Pons (tissue), 1 donor: ENCODE results near the gene LBX1.

Experiments
- DNase-seq: peaks from one replicate; pipeline ENCODE4 v3.0.0-alpha.2; 2016; ENCODE audit warnings: low spot score

The LBX1 gene, protein sequence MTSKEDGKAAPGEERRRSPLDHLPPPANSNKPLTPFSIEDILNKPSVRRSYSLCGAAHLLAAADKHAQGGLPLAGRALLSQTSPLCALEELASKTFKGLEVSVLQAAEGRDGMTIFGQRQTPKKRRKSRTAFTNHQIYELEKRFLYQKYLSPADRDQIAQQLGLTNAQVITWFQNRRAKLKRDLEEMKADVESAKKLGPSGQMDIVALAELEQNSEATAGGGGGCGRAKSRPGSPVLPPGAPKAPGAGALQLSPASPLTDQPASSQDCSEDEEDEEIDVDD

GRCh38 chr10:101229266-101230182 lies at the start of gene LBX1:
Gene LBX1 (minus strand): TSS chr10:101229463. CDS start chr10:101228815, 648 bp downstream.
- DNase-seq: no peak

DNA sequence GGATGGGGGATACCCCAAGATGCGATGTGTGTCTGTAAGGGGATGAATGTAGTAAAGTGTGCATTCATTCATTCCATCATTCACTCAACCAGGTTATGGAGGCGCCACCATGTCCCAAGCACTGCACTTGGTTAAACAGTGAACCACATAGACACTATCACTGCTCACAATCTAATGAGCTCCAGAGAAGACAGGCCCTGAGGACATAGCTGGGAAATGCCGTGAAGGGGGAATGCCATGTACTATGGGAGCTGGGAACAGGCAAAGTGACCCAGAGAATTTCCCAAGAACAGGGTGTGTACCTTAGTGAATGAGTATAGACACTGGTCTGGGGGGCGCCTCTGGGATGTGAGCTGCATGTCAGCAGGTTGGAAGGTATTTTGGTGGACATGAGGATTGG lies 44.5 kb upstream of the LBX1 start:
- no peak for DNase-seq

GRCh38 chr10:101273330-101273729 lies 44.1 kb upstream of the LBX1 start:
- DNase-seq: no peak

DNA sequence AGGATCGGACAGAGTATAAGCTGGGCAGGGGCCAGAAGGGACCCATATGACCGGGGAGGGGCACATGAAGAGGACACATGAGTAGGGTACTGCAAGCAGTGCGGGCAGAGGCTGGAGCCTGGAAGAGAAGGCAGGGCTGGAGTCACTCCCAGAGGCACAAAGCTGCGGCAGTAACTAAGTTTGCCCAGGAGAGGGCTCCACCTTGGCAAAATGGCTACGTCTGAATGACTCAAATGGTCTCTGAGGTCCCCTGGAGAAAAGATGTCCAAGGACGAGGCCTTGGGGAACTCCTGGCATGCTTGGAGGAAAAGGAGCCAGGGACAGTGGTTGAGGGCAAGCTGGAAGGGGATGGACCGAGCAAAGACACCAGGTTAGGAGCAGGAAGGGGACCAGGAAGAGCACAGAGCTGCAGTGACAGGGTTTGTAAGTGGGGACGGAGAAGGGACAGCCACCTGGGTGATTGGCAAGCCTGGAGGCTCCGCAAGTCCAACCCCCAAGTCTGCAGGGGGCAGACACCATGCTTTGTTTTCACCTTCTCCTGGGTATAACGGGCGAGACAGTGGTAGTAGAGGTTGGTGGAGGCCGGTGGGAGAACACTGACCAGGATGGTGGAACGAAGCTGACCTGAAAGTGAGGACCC lies 43.1 kb upstream of the LBX1 start:
- peak; percentile 65 for DNase-seq

- no peak for DNase-seq
Observed at GRCh38 chr10:101270763-101271162, 41.5 kb upstream of the LBX1 start.

- no peak for DNase-seq
Observed at GRCh38 chr10:101267776-101268175, 38.5 kb upstream of the LBX1 start.

GRCh38 chr10:101267290-101267680 lies 38.0 kb upstream of the LBX1 start:
- DNase-seq: no peak

DNA sequence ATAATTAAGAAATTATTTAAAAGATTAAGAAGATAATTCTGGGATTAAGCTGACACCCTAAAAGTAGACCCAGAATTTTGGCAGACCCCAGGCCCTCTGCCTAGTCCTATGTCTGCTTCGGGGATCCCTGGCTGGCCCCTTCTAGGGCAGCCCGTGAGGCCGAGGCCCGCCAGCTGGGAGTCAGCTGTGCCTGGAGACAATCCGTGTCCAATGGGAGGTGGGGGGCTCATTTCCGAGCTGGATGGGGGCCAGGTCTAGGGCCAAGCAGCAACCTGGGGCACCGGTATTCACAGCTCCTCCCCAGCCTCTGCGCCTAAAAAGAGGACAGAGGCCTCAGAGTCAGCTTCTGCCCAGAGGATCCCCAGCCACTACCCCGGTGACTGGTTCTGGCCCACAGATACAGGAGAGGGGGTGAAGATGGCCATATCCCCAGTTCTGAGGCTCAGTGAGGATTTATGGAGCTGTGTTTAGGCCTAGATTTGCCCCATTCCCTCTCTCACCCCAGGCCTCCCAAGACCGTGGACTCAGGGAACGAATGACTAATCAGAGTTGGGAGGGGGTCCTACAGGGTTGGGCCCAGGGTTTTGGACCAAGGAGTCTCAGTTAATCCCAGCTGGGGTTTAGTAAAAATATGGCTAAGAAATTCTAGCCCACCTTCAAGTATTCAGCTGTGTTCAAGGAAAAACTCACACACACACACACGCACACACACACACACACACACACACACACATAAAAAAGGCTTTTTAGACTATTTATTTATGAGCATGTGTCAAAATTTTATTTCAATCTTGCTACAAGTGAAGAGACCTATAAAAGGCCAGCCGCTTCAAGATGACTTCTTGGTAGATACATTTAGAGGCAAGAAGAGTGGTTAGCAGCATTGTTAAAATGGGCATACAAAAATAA lies 37.4 kb upstream of the LBX1 start:
- no peak for DNase-seq

DNA sequence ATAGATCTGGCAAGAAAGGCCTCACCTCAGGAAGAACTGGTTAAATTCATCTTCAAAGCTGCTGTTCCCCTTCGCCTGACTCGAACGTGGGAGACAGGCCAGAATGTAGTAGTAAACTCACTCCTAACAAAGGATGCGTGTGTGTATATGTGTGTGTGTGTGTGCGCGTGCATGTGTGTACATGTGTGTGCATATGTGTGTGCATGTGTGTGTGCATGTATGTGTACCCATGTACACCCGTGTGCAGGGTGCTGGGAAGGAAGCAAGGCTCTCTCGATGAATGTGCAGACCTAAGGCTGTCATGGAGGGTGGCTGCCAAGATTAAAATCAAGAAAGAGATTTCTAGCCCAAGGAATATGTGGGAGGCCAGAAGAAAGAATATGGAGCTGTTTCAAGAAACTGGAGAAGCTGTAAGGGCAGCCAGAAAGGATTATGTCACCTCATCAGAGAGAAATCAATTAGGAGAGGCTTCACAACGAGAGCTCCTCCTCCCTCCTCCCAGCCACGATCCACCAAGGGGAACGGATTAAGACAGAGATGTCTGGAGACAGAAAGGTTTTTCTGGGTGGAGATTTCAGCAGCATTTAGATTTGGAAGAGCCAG lies 34.0 kb upstream of the LBX1 start:
- DNase-seq: no peak

GRCh38 chr10:101262147-101262546 lies 32.9 kb upstream of the LBX1 start:
- no peak for DNase-seq

DNA sequence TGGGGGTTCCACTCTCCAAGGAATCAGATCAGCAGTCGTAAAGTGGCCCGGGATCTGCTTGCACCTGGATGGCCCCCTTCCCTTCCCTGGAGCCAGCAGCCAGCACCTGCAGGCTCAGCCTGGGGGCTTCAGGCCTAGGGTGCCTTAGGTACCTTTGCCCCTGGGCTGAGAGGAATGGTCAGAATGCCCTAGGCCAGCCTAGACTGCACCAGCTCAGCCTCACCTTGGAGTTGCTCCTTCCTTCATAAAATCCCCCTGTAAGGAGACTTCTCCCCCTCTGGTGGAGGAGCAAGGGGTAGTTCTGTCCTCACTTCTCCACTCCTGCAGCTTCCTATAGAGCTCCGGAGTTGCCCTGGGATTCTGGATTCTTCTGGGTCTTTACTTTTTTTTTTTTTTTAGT lies 32.4 kb upstream of the LBX1 start:
- DNase-seq: no peak

GRCh38 chr10:101260764-101261481 lies 31.7 kb upstream of the LBX1 start:
- no peak for DNase-seq

GRCh38 chr10:101258179-101258885 lies 29.1 kb upstream of the LBX1 start:
- DNase-seq: no peak

DNA sequence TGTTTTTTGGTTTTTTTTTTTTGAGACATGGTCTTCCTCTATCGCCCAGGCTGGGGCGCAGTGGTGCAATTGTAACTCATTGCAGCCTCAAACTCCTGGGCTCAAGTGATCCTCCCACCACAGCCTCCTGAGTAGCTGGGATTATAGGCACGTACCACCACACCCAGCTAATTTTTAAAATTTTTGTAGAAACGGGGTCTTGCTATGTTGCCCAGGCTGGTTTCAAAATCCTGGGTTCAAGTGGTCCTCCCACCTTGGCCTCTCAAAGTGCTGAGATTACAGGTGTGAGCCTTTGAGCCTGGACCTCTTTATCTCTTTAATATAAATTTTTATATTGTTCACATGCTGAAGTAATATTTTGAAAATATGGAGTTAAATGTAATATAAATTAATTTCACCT lies 28.2 kb upstream of the LBX1 start:
- DNase-seq: no peak

DNA sequence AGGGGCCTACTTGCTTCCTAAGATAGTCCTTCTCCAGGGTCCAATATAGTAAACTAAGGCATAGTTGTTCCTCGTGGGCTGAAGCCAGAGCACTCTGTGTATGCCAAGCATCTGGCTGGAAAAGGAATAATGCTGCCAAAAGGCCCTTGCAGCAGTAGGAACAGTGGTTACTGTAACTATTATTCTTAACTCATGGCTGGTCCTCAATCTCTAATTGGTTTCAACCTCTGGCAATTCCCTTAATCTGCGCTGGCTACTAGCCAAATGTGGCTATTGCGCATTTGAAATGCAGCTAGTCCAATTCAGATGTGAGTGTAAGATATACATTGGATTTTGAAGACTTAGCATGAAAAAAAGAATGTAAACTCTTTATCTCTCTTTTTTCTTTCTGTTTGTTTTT lies 27.8 kb upstream of the LBX1 start:
- no peak for DNase-seq

- no peak for DNase-seq
Observed at GRCh38 chr10:101256387-101256786, 27.1 kb upstream of the LBX1 start.

GRCh38 chr10:101250136-101250535 lies 20.9 kb upstream of the LBX1 start:
- DNase-seq: no peak

- DNase-seq: no peak
Observed at GRCh38 chr10:101249171-101249581, 19.9 kb upstream of the LBX1 start.

- no peak for DNase-seq
Observed at GRCh38 chr10:101246639-101247038, 17.4 kb upstream of the LBX1 start.
